KMS-11 (cell line): ENCODE results near the gene SCFD2.
A peak's percentile ranks its signal among the peaks of the same experiment; 100 is the strongest.

ENCODE experiments used
- H2AFZ ChIP-seq: fragments of 200-600 bp; sonication (generic); 2 replicates; pipeline ENCODE4 v1.6.1; 2016; ENCODE audit warnings: antibody characterized with exemption, mixed run types, low read depth
- H3K27ac ChIP-seq: fragments of 200-600 bp; sonication (generic); 2 replicates; pipeline ENCODE4 v1.6.1; 2016; ENCODE audit warnings: mild to moderate bottlenecking, mixed run types
- H3K27me3 ChIP-seq: fragments of 200-600 bp; sonication (generic); 2 replicates; pipeline ENCODE4 v1.6.1; 2017; ENCODE audit warnings: mild to moderate bottlenecking, low read depth, mixed run types, moderate library complexity; ENCODE audit not compliant: insufficient read depth
- H3K36me3 ChIP-seq: fragments of 200-600 bp; sonication (generic); 2 replicates; pipeline ENCODE4 v1.6.1; 2017; ENCODE audit warnings: mild to moderate bottlenecking, mixed run types; ENCODE audit not compliant: insufficient read depth
- H3K4me1 ChIP-seq: fragments of 200-600 bp; sonication (generic); 2 replicates; pipeline ENCODE4 v1.6.1; 2016; ENCODE audit warnings: mild to moderate bottlenecking, low read depth, mixed run types; ENCODE audit not compliant: poor library complexity, severe bottlenecking
- H3K4me2 ChIP-seq: fragments of 200-600 bp; sonication (generic); 2 replicates; pipeline ENCODE4 v1.7.0; 2016; ENCODE audit warnings: mild to moderate bottlenecking, mixed run types
- H3K4me3 ChIP-seq: fragments of 200-600 bp; sonication (generic); IDR thresholded peaks from 2 replicates; pipeline ENCODE4 v1.6.1; 2017; ENCODE audit warnings: low read depth, low read length, mixed read lengths; ENCODE audit not compliant: insufficient read depth
- H3K79me2 ChIP-seq: fragments of 200-600 bp; sonication (generic); 2 replicates; pipeline ENCODE4 v1.6.1; 2016; ENCODE audit warnings: low read depth, mixed run types; ENCODE audit not compliant: insufficient read depth
- H3K9ac ChIP-seq: fragments of 200-600 bp; sonication (generic); 2 replicates; pipeline ENCODE4 v1.6.1; 2016; ENCODE audit warnings: mild to moderate bottlenecking, mixed run types
- H4K20me1 ChIP-seq: fragments of 200-600 bp; sonication (generic); 2 replicates; pipeline ENCODE4 v1.6.1; 2016; ENCODE audit warnings: mild to moderate bottlenecking, mixed run types; ENCODE audit not compliant: insufficient read depth
- TF ChIP-seq, protein P1 (sequence below): fragments of 200-600 bp; sonication (generic); conservative IDR thresholded peaks from 2 replicates; pipeline ENCODE4 v1.6.1; 2017; ENCODE audit warnings: low read depth, mild to moderate bottlenecking, antibody characterized with exemption, low read length, moderate library complexity, mixed read lengths

The SCFD2 gene

DNA sequence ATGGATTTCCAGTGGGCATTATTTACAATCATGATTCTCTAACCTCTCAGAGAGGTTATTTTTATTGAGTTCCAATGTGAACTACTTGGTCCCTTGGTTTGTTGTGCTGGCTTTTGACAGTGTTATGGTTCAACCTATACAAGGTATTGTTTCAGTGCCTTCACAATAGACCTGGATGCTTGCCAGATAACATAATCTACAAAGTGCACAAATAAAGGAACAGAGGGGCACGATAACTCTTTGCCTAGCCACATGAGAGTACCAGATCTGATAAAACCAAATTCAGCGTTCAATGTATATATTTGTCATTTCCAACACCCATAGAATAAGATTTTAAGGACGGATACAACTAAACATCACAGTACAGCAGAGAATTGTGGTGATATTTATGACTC lies 382.9 kb downstream of the SCFD2 start:
- H3K36me3 ChIP-seq: no peaks in the 10 kb centered on the region
- H4K20me1 ChIP-seq: no peaks in the 10 kb centered on the region
- no peak overlapping the region for H3K4me2 ChIP-seq
- H3K79me2 ChIP-seq: no peaks in the 10 kb centered on the region
- peaks cover 9% of the 10 kb centered on the region for H3K4me1 ChIP-seq
- H3K27ac ChIP-seq: no peak overlapping the region
- TF ChIP-seq, protein P1, sequence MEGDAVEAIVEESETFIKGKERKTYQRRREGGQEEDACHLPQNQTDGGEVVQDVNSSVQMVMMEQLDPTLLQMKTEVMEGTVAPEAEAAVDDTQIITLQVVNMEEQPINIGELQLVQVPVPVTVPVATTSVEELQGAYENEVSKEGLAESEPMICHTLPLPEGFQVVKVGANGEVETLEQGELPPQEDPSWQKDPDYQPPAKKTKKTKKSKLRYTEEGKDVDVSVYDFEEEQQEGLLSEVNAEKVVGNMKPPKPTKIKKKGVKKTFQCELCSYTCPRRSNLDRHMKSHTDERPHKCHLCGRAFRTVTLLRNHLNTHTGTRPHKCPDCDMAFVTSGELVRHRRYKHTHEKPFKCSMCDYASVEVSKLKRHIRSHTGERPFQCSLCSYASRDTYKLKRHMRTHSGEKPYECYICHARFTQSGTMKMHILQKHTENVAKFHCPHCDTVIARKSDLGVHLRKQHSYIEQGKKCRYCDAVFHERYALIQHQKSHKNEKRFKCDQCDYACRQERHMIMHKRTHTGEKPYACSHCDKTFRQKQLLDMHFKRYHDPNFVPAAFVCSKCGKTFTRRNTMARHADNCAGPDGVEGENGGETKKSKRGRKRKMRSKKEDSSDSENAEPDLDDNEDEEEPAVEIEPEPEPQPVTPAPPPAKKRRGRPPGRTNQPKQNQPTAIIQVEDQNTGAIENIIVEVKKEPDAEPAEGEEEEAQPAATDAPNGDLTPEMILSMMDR: no peak
- no peak overlapping the region for H3K4me3 ChIP-seq
- no peak overlapping the region for H3K9ac ChIP-seq
- no peaks in the 10 kb centered on the region for H3K27me3 ChIP-seq
- no peak overlapping the region for H2AFZ ChIP-seq

- Histone ChIP-seq H3K4me2 (no peak overlapping the region), H3K27me3 (no peaks in the 10 kb centered on the region), H2AFZ (no peak overlapping the region), H4K20me1 (no peaks in the 10 kb centered on the region), H3K4me1 (peaks cover 9% of the 10 kb centered on the region), H3K27ac (no peak overlapping the region), H3K36me3 (no peaks in the 10 kb centered on the region), H3K9ac (no peak overlapping the region), H3K4me3 (no peak overlapping the region), H3K79me2 (no peaks in the 10 kb centered on the region)
- TF ChIP-seq, protein P1: peak; percentile 49; the same call in 1 of the 2 replicates
Measured at GRCh38 chr4:52982255-52982945, 383.5 kb downstream of the SCFD2 start.

DNA sequence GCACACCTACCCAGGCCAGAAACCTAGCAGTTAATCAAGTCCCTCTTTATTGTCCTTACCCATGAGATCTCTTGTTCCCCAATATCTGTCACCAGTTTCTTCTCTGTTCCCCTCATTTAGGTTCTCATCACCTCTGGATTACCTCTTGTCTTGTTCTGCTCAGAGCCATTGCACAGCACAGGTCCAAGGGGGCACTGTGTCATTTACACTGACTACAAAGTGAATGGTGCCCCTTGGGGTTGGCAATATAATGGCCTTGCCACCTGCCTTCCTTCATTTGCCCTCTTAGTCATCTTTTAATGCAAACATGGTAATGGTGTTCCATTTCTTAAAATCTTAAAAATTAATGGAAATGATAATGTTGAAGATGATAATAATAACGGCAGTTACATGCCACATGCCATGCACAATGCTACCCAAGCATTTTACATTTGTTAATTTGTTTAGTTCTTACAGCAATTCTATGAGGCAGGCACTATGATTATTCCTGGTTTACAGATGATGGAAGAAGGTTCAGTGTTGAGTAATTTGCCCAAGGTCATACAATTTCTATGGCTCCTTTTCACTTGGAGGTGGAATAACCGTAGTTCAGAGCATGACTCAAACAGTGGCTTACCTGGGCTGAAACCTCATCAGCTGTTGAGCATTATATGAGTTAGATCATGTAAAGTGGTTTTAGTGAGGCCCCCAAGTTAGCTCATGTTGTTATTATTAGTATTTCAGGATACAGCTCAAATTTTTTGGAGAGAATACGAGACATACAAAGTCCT lies 385.9 kb downstream of the SCFD2 start:
- no peaks in the 10 kb centered on the region for H3K36me3 ChIP-seq
- no peaks in the 10 kb centered on the region for H4K20me1 ChIP-seq
- no peak overlapping the region for H3K27ac ChIP-seq
- H3K4me1 ChIP-seq: peaks cover 9% of the 10 kb centered on the region
- TF ChIP-seq, protein P1: no peak
- no peak overlapping the region for H3K9ac ChIP-seq
- H3K79me2 ChIP-seq: no peaks in the 10 kb centered on the region
- H2AFZ ChIP-seq: no peak overlapping the region
- no peak overlapping the region for H3K4me3 ChIP-seq
- H3K4me2 ChIP-seq: no peak overlapping the region
- no peaks in the 10 kb centered on the region for H3K27me3 ChIP-seq

DNA sequence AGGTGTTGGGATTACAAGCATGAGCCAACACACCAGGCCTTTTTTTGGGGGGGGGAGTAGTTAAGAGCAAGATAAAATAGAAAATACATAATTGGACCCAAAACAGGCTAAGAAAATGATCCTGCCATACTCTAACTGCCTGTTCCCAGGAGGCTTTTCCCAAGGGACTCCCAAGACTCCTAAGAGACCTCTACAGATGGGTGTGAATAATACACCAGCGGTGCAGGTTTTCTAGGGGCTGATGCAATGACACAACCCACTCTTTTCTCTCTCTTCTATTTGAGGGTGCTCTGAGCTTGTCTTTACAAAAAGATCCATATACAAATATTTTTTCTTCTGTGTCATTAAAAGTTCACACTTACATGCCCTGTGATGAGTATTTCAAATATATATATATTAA lies 386.8 kb downstream of the SCFD2 start:
- H3K36me3 ChIP-seq: no peaks in the 10 kb centered on the region
- no peak overlapping the region for H2AFZ ChIP-seq
- H3K4me2 ChIP-seq: no peak overlapping the region
- no peak overlapping the region for H3K9ac ChIP-seq
- no peaks in the 10 kb centered on the region for H3K27me3 ChIP-seq
- peaks cover 9% of the 10 kb centered on the region for H3K4me1 ChIP-seq
- H4K20me1 ChIP-seq: no peaks in the 10 kb centered on the region
- TF ChIP-seq, protein P1: no peak
- no peak overlapping the region for H3K4me3 ChIP-seq
- no peak overlapping the region for H3K27ac ChIP-seq
- H3K79me2 ChIP-seq: no peaks in the 10 kb centered on the region
